ENCODE data around the gene ATG12. TPM values are rescaled to one million over a fixed set of nuclear protein-coding genes. Genes with fewer than 3 reads are reported as not detected.
"Not testable (repeated sequence)": the region's sequence is repeated elsewhere in the genome, so short reads cannot be mapped to it uniquely, and the experiment has no call there.

Gene ATG12
- total RNA-seq, 2 experiments from 2014 or later = 44.5 to 48.2 TPM

DNA sequence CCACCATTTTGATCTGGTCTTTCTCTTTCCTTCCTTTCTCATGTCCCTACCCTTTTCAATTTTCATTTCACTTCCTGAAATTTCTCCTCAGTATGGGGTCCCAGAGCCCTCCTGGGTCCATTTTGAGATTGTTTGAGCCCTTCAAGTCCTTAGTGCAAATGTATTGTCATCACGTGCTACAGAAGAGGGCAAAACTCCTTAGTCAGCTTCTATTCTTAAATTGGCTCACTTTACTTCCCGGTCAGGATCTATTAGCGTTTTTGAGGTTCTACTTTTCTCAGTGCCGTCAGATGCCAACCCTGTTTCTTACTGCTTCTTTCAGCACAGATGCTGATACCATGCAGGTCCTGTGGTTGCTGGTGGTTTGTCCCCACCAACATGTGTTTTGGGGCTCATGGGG is 5.9 kb downstream of the ATG12 start:
- CTCF ChIA-PET = no interaction called here
- no peaks in the 10 kb centered on the region for H3K27me3 Mint-ChIP-seq
- peaks cover 55% of the 10 kb centered on the region for H3K36me3 Mint-ChIP-seq (ENCODE audit: low read depth)
- POLR2A ChIA-PET = no interaction called here
- no peak overlapping the region for H3K4me3 Mint-ChIP-seq
- no peak for DNase-seq
- H3K9me3 Mint-ChIP-seq = no peaks in the 10 kb centered on the region
- peaks cover 37% of the 10 kb centered on the region for H3K4me1 Mint-ChIP-seq
- no peak overlapping the region for H3K27ac Mint-ChIP-seq

DNA sequence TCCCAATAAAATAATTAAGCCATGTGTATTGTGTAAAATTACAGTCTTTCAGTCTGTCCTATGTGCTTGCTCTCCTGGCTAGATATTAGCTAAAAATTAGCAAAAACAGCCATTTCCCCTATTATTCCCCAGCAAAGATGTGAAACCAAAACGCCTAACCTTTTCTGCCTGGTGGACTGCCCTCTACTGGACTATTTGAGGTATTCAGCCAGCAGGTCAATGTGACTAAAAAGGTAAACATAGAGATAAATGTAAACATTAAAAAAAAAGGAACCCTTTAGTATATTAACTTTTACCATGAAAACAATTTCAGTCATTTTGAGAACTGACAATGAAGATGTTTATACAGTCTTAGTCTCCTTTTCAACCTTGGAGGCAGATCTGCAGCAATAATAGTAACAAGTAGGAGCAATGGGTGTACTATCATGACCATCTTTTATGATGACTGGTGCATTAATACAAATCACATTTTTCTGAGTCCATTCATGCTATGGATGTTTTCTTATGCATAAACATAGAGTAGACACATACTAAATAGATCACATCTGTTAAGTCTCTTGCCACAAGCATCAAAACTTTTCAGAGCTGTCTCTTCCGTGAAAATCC is 10.1 kb downstream of the ATG12 start:
- CTCF ChIA-PET = no interaction called here
- Mint-ChIP-seq H3K9me3 (peaks cover 4% of the 10 kb centered on the region), H3K27me3 (peaks cover 2% of the 10 kb centered on the region), H3K4me1 (peaks cover 9% of the 10 kb centered on the region), H3K4me3 (no peak overlapping the region), H3K27ac (no peak overlapping the region), H3K36me3 (ENCODE audit: low read depth) (peaks cover 60% of the 10 kb centered on the region)
- DNase-seq = peak; percentile 41
- POLR2A ChIA-PET = no interaction called here

DNA sequence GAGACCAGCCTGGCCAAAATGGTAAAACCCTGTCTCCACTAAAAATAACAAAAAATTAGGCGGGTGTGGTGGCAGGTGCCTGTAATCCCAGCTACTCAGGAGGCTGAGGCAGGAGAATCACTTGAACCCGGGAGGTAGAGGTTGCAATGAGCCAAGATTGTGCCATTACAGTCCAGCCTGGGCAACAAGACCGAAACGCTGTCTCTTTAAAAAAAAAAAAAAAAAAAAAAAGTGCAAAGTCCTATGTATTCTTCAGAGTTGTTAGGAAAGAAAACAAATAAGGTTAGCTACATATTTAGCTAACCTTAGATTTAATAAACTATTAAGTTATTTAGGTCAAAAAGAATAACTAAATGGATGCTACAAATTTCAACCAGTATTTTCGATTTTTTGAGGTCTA is 11.5 kb downstream of the ATG12 start:
- peaks cover 47% of the 10 kb centered on the region for H3K36me3 Mint-ChIP-seq (ENCODE audit: low read depth)
- ChIA-PET POLR2A (no interaction called here), CTCF (interaction anchor here (0.6 kb wide), 1 partner anchor 9 kb away, joined by 3 read pairs; no protein-coding TSS in a partner anchor)
- DNase-seq = no peak
- no peak overlapping the region for H3K27ac Mint-ChIP-seq
- H3K27me3 Mint-ChIP-seq = peaks cover 4% of the 10 kb centered on the region
- H3K4me1 Mint-ChIP-seq = peaks cover 4% of the 10 kb centered on the region
- H3K4me3 Mint-ChIP-seq = no peak overlapping the region
- H3K9me3 Mint-ChIP-seq = peaks cover 12% of the 10 kb centered on the region

DNA sequence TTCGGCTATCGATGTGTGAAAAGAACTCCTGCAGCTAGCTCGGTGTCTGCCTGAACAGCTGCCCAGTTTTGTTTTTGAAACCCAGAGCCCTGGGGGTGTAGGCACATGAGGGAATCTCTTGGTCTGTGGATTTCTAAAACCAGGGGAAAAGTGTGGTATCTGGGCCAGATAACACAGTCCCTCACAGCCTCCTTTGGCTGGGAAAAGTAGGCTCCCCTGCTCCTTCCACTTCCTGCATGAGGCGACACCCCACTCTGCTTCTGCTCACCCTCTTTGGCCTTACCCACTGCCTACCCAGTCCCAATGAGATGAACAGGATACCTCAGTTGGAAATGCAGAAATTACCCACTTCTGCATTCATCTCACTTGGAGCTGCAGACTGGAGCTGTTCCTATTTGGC is 15.4 kb downstream of the ATG12 start:
- ChIA-PET CTCF (no interaction called here), POLR2A (no interaction called here)
- no peak for DNase-seq
- Mint-ChIP-seq H3K4me1 (no peaks in the 10 kb centered on the region), H3K9me3 (peaks cover 16% of the 10 kb centered on the region), H3K36me3 (ENCODE audit: low read depth) (peaks cover 31% of the 10 kb centered on the region), H3K27ac (no peak overlapping the region), H3K4me3 (no peak overlapping the region), H3K27me3 (peaks cover 27% of the 10 kb centered on the region)

DNA sequence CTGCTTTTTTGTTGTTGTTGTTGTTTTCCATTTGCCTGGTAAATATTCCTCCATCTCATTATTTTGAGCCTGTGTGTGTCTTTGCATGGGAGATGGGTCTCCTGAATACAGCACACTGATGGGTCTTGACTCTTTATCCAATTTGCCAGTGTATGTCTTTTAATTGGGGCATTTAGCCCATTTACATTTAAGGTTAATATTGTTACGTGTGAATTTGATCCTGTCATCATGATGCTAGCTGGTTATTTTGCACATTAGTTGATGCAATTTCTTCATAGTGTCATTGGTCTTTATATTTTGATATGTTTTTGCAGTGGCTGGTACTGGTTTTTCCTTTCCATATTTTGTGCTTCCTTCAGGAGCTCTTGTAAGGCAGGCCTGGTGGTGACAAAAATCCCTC is 16.4 kb downstream of the ATG12 start:
- H3K36me3 Mint-ChIP-seq (ENCODE audit: low read depth) = peaks cover 29% of the 10 kb centered on the region
- peaks cover 16% of the 10 kb centered on the region for H3K9me3 Mint-ChIP-seq
- DNase-seq, POLR2A ChIA-PET, H3K27ac Mint-ChIP-seq, H3K4me1 Mint-ChIP-seq, H3K4me3 Mint-ChIP-seq: not testable (repeated sequence)
- CTCF ChIA-PET = interaction anchor here (1.1 kb wide), 1 partner anchor 189 kb away, joined by 4 read pairs; no protein-coding TSS in a partner anchor
- peaks cover 36% of the 10 kb centered on the region for H3K27me3 Mint-ChIP-seq

DNA sequence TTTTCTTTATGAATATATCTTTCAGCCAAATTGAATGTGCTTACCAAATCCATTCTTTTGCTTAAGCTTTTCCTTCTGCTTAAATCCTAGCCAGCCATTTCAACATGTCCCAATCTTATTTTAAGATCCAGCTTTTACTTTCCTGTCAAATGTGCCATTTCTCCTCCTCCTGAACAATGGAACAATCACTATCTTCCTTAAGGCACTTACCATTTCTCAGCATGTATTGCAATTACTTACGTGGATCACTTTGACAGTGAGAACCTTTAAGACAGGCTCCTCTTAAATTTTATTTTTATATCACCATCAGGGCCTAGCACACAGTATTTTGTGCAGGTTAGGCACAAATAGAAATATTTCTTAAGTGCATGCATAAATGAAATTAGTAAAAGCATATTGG is 20.5 kb downstream of the ATG12 start:
- CTCF ChIA-PET = no interaction called here
- POLR2A ChIA-PET = no interaction called here
- H3K4me3 Mint-ChIP-seq = no peak overlapping the region
- no peak overlapping the region for H3K27ac Mint-ChIP-seq
- no peaks in the 10 kb centered on the region for H3K36me3 Mint-ChIP-seq (ENCODE audit: low read depth)
- H3K9me3 Mint-ChIP-seq = peaks cover 9% of the 10 kb centered on the region
- DNase-seq = no peak
- H3K27me3 Mint-ChIP-seq = peaks cover 64% of the 10 kb centered on the region
- peaks cover 7% of the 10 kb centered on the region for H3K4me1 Mint-ChIP-seq

DNA sequence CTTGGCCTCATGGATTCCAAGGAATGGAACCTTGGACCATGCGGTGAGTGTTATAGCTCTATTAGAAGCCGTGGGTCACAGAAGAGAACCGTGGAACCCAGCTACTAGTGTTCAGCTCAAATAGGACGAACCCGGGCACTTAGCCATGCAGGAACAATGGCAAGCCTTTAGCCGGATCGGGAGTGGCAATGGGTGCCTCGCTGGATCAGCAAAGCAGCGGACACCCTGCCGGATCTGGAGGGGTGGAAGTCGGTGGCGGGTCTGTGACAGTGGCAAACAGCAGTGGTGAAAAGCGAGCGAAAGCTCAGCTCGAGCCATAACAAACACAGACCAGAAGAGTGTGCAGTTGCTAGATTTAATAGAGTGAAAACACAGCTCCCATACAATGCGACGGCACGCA is 22.5 kb downstream of the ATG12 start:
- peaks cover 76% of the 10 kb centered on the region for H3K27me3 Mint-ChIP-seq
- no peaks in the 10 kb centered on the region for H3K36me3 Mint-ChIP-seq (ENCODE audit: low read depth)
- no peak for DNase-seq
- no peak overlapping the region for H3K4me3 Mint-ChIP-seq
- POLR2A ChIA-PET = no interaction called here
- H3K27ac Mint-ChIP-seq = no peak overlapping the region
- peaks cover 23% of the 10 kb centered on the region for H3K4me1 Mint-ChIP-seq
- CTCF ChIA-PET = interaction anchor here (1.1 kb wide), 1 partner anchor 18 kb away, joined by 3 read pairs; no protein-coding TSS in a partner anchor
- no peaks in the 10 kb centered on the region for H3K9me3 Mint-ChIP-seq

DNA sequence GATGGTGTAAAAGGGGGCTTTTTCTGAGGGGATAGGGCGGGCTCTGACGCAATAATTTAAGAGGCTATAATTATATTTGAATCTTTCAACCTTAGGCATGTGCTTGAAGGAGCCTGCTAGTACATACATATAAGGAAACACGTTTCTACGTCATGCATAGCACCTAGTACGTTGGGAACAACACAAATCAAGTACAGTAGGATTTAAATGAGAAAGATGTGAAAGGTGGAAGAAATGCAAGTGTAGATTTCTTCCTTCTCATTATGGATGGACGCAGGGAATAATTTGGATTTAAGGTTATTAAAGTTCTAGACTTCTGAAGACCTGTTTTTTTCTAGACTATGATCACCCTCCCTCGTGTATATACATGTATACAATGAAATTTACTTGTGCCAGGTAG is 24.0 kb downstream of the ATG12 start:
- no peak for DNase-seq
- Mint-ChIP-seq H3K36me3 (ENCODE audit: low read depth) (no peaks in the 10 kb centered on the region), H3K27me3 (peaks cover 77% of the 10 kb centered on the region), H3K27ac (no peak overlapping the region), H3K9me3 (no peaks in the 10 kb centered on the region), H3K4me3 (no peak overlapping the region), H3K4me1 (peaks cover 26% of the 10 kb centered on the region)
- CTCF ChIA-PET = no interaction called here
- POLR2A ChIA-PET = no interaction called here

DNA sequence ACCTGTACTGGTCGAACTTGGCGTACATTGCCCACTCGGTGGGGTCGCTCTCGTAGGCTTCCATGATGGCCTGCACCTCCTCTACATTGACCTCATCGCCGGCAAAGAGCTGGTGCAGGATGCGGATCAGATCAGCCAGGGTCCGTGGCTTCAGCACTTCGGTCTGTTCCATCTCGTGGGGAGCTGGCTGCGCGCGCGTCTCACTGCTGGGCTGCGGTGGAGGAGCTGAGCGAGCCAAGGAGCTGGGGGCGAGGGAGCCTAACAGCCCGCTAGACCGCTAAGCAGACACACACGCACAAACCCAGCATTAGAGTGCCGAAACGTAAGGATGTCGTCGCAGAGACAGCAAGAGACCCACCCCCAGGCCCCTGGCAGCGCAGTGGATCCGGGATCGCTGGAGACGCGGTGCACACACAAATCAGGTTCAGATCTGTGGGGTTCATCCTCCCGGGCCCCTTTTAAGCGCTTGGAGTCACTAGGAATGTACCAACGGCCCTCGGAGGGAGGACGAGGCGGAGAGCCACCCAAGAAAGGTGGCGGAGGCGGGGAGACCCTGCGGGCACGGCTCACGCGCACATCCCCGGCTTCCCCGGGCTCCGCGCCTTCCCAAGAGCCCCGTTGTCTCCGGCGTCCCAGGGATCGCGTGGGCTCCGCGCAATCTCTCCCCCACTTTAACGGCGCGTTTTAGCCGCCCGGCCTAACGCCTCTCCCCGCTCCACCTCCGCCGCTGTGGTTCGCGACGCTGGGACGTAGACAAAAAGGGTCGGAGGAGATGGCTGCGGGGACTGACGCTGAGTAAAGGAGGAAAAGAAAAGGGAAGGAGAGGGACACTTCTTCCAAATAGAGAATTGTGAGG is 24.9 kb downstream of the ATG12 start, which contains the start of gene CDO1:
CDO1 (minus strand) TSS at position 434 of the 856 bp plus-strand sequence; CDS start at position 172, 262 bp downstream.
- H3K4me3 Mint-ChIP-seq = peak within 1 kb of the TSS; percentile 65
- ChIA-PET CTCF (no interaction called here), POLR2A (no interaction called here)
- no peaks in the 10 kb centered on the region for H3K9me3 Mint-ChIP-seq
- no peak within 1 kb of the TSS for H3K27ac Mint-ChIP-seq
- peak; percentile 19 for DNase-seq
- H3K4me1 Mint-ChIP-seq = peaks cover 26% of the 10 kb centered on the region
- H3K27me3 Mint-ChIP-seq = peaks cover 77% of the 10 kb centered on the region
- H3K36me3 Mint-ChIP-seq (ENCODE audit: low read depth) = no peaks in the 10 kb centered on the region

DNA sequence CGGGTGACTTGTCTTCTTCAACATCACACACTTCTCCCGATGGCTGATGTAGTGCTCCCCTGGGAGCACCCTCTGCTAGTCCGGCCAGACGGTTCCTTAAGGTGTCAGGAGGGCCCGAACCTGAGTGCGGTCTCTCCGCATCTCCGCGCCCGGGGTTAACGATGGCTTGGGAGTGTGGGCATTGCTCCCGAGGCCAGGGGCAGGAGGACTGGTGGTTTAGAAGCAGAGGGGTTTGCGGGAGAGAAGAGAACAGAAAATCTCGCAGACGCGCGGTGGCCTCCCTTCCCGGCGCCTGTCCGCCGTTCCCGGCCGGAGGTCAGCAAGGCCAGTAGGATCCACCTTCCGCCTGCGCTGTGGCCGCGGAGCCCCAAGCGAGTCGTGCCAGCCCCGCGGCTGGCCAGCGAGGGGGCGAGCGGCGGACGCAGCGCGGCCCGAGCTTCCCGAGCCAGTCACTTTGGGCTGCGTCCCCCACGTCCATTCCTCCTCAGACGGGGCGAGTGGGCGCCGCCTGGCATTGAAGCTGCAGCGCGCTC is 25.6 kb downstream of the ATG12 start:
- Mint-ChIP-seq H3K36me3 (ENCODE audit: low read depth) (no peaks in the 10 kb centered on the region), H3K27me3 (peaks cover 79% of the 10 kb centered on the region), H3K4me1 (peaks cover 26% of the 10 kb centered on the region), H3K4me3 (peak overlapping the region; percentile 5), H3K9me3 (no peaks in the 10 kb centered on the region), H3K27ac (no peak overlapping the region)
- DNase-seq = no peak
- POLR2A ChIA-PET = no interaction called here
- CTCF ChIA-PET = no interaction called here

DNA sequence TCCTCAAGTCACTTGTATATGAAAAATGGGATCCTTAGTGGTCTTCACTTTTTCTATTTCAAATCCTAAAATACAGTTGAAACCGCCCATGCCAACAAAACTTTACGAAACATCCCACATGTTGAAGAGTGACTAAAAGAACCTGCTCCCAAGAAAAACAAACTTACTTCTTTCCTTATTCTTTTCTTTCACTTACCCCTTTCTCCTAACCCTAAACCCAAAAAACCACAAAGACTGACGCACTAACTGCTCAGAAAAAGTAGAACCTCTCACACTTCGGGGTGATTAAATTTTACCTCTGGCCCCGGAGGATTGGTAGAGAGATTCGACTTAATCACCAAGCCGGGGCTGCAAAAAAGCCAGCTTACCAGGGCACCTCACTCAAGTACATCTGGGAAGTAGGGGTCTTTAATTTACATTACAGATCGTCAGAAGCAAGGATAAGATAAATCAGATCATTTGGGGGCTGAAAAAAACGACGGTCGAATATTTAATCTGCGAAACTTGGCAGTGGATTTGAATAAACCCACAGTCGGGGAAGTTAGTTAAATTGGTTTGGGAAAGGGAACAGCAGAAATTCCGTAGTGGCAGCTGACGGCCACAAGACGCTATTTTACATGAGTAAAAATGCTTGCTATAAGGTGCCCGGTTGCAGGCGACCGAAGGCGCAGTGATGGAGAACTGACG is 26.2 kb downstream of the ATG12 start:
- no peak for DNase-seq
- no peak overlapping the region for H3K27ac Mint-ChIP-seq
- H3K27me3 Mint-ChIP-seq = peaks cover 74% of the 10 kb centered on the region
- peaks cover 26% of the 10 kb centered on the region for H3K4me1 Mint-ChIP-seq
- H3K4me3 Mint-ChIP-seq = peak overlapping the region; percentile 5
- CTCF ChIA-PET = interaction anchor here (1.5 kb wide), 1 partner anchor 17 kb away, joined by 3 read pairs; no protein-coding TSS in a partner anchor
- POLR2A ChIA-PET = no interaction called here
- no peaks in the 10 kb centered on the region for H3K36me3 Mint-ChIP-seq (ENCODE audit: low read depth)
- H3K9me3 Mint-ChIP-seq = no peaks in the 10 kb centered on the region

DNA sequence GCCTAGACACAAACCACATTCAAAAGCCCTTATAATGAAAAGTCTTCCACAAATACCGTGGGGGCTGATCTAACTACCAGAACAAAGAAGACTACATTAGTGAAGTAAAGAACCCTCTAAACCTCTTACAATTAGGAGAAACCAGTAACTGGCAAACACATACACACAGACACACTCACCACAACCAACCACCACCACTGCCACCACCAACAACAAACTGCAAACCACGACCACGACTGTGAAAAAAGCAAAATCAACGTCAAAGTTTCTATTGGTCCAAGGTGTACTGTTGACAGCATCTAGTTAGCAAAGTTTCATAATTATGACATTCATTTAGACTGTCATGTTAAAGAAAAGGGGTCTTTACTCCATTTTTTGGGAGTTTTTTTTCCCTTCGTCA is 27.6 kb downstream of the ATG12 start:
- no peak for DNase-seq
- Mint-ChIP-seq H3K9me3 (no peaks in the 10 kb centered on the region), H3K27ac (no peak overlapping the region), H3K27me3 (peaks cover 63% of the 10 kb centered on the region), H3K4me3 (no peak overlapping the region), H3K4me1 (peaks cover 37% of the 10 kb centered on the region), H3K36me3 (ENCODE audit: low read depth) (no peaks in the 10 kb centered on the region)
- POLR2A ChIA-PET = no interaction called here
- CTCF ChIA-PET = interaction anchor here (1.5 kb wide), 1 partner anchor 16 kb away, joined by 3 read pairs; no protein-coding TSS in a partner anchor

DNA sequence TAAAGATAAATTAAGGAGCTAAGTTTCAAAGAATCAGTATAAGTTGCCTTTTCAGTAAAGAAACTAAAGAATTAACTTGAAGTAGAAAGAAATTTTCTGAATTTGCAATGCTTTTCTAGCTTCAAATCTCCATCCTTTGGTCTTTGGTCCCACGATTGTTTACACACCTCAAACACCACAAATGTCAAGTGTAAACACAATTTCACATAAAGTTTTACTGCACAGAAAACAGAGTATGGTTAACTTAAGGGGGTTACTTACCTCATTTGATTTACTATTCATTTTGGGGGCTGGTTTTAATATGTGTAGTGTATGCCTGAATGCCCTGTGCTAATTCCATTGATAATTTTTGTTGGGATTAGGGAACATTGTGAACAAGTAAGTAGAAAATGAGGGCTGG is 29.0 kb downstream of the ATG12 start:
- ChIA-PET POLR2A (no interaction called here), CTCF (no interaction called here)
- no peak for DNase-seq
- Mint-ChIP-seq H3K36me3 (ENCODE audit: low read depth) (no peaks in the 10 kb centered on the region), H3K27me3 (peaks cover 53% of the 10 kb centered on the region), H3K4me1 (peaks cover 48% of the 10 kb centered on the region), H3K9me3 (no peaks in the 10 kb centered on the region), H3K4me3 (no peak overlapping the region), H3K27ac (no peak overlapping the region)
